Right lobe of liver (tissue), 6 donors: ENCODE results near the gene ZIC1. TPM values are rescaled to one million over a fixed set of nuclear protein-coding genes. Genes with fewer than 3 reads are reported as not detected.

Experiments used
- ATAC-seq, 4 donors: fragments of 200-7000 bp; cut with Tn5 transposase; one replicate each; pipeline ENCODE4 v1.9.1; 2020; ENCODE audit warnings: mild to moderate bottlenecking in 4 of 4, moderate library complexity in 4 of 4
- DNase-seq, 3 donors: peaks; one replicate each; pipeline ENCODE4 v3.0.0-alpha.2; 2020
- H3K27ac ChIP-seq, 3 donors: fragments of 200-600 bp; one replicate each; pipeline ENCODE4 v1.8.0; 2022
- H3K27me3 ChIP-seq, 2 donors: fragments of 200-600 bp; one replicate each; pipeline ENCODE4 v1.8.0; 2022
- H3K36me3 ChIP-seq, 4 donors: fragments of 200-600 bp; sonication (generic) in 1 of 4; one replicate each; pipeline versions ENCODE4 v1.5.1 to v1.8.0; 2017 to 2022; ENCODE audit warnings: control low read depth in 1 of 4
- H3K4me1 ChIP-seq, 4 donors: fragments of 200-600 bp; sonication (generic) in 1 of 4; one replicate each; pipeline versions ENCODE4 v1.5.1 to v1.8.0; 2017 to 2022; ENCODE audit warnings: control low read depth in 1 of 4
- H3K4me3 ChIP-seq, 3 donors: fragments of 200-600 bp; one replicate each; pipeline ENCODE4 v1.8.0; 2022
- H3K9me3 ChIP-seq, 4 donors: fragments of 200-600 bp; sonication (generic) in 1 of 4; one replicate each; pipeline versions ENCODE4 v1.5.1 to v1.8.0; 2017 to 2022; ENCODE audit warnings: control low read depth in 1 of 4
- CTCF ChIP-seq, 4 donors: fragments of 200-600 bp in 3 of 4; fragments of 450-650 bp in 1 of 4; IDR thresholded peaks; one replicate each; pipeline versions ENCODE4 v1.5.1 to v1.8.0; 2016 to 2022; ENCODE audit warnings: antibody characterized with exemption in 4 of 4, mild to moderate bottlenecking in 2 of 4
- POLR2A ChIP-seq: fragments of 450-650 bp; IDR thresholded peaks from one replicate; pipeline ENCODE4 v1.6.1; 2017; ENCODE audit warnings: antibody characterized with exemption, mild to moderate bottlenecking
- WGBS: methylation state at CpG from one replicate; pipeline ENCODE4 v1.1.6; 2018; ENCODE audit warnings: low coverage, low lambda C conversion rate; ENCODE audit not compliant: insufficient coverage; ENCODE audit errors: missing lambda C conversion rate; 5-methylcytosine and 5-hydroxymethylcytosine counted together
- intact Hi-C, 2 donors: fragments of 100-400 bp; cut with DNase I; formaldehyde crosslinking; loops; one replicate each; pipeline versions ENCODE4 v1.11.2 to v1.14.1; 2022
- total RNA-seq, 6 experiments: library from RNA; depleted of rRNA in 2 of 6; stranded (reverse); fragments of >200 nt in 2 of 6; fragmentation: NEBNext Ultra II Directional in 3 of 6; extraction: Animal tissue kit (Norgen Biotek cat#: 25700) in 3 of 6; gene quantifications; one replicate each; pipeline versions ENCODE4 v1.1.0 to v1.2.4, GENCODE V29; 2016 to 2023
- donor health status: DM: no; HTN: yes; CAD: no.
- donor health status: DM: no; HTN: no; CAD: no.
- donor health status: DM: no; HTN: no; CAD: no.
- donor health status: DM: no; HTN: yes; CAD: no.
- donor health status: DM: no; HTN: yes; CAD: no.

The ZIC1 gene
- total RNA-seq, 6 experiments from 2014 or later: 1.1 to 14.6 (median 9.6) TPM

GRCh38 chr3:147403511-147403910 lies 5.7 kb upstream of the ZIC1 start:
- 48% methylated on average over 5 of the region's 5 CpGs for WGBS
- H3K4me3 ChIP-seq: no peak overlapping the region
- no peaks in the 10 kb centered on the region for H3K9me3 ChIP-seq
- no peaks in the 10 kb centered on the region for H3K4me1 ChIP-seq
- H3K36me3 ChIP-seq: no peaks in the 10 kb centered on the region
- H3K27me3 ChIP-seq: peaks cover 4 to 7% of the 10 kb centered on the region in 2 donors
- DNase-seq: no peak
- intact Hi-C loops: no loop called here
- ATAC-seq: no peak
- no peak overlapping the region for H3K27ac ChIP-seq
- TF ChIP-seq CTCF (IDR thresholded peaks at IDR 0.05): no peak
- no peak for TF ChIP-seq POLR2A

- no peaks in the 10 kb centered on the region for H3K9me3 ChIP-seq
- 41% methylated on average over 7 of the region's 11 CpGs for WGBS
- intact Hi-C loops: no loop called here
- H3K27me3 ChIP-seq: peaks cover 7 to 10% of the 10 kb centered on the region in 2 donors
- no peak for TF ChIP-seq CTCF (IDR thresholded peaks at IDR 0.05)
- TF ChIP-seq POLR2A: no peak
- no peak overlapping the region for H3K4me3 ChIP-seq
- no peak overlapping the region for H3K27ac ChIP-seq
- no peak for DNase-seq
- no peaks in the 10 kb centered on the region for H3K36me3 ChIP-seq
- no peaks in the 10 kb centered on the region for H3K4me1 ChIP-seq
- peak in 3 of 4 donors; percentile 35 to 56 (median 43) for ATAC-seq
These were observed 5.0 kb upstream of the ZIC1 start for GRCh38 chr3:147404000-147404799.

- ATAC-seq (peak in 2 of 4 donors; percentile 16 to 38), DNase-seq (no peak)
- H3K36me3 ChIP-seq: no peaks in the 10 kb centered on the region
- 11% methylated on average over 6 of the region's 16 CpGs for WGBS
- intact Hi-C loops: no loop called here
- H3K27ac ChIP-seq: no peak overlapping the region
- no peak overlapping the region for H3K4me3 ChIP-seq
- no peaks in the 10 kb centered on the region for H3K4me1 ChIP-seq
- H3K27me3 ChIP-seq: peaks cover 7 to 14% of the 10 kb centered on the region in 2 donors
- TF ChIP-seq CTCF (IDR thresholded peaks at IDR 0.05) (no peak), POLR2A (no peak)
- H3K9me3 ChIP-seq: no peaks in the 10 kb centered on the region
These were observed 4.3 kb upstream of the ZIC1 start for GRCh38 chr3:147404800-147405230.

- intact Hi-C loops: no loop called here
- H3K27me3 ChIP-seq: peaks cover 7 to 14% of the 10 kb centered on the region in 2 donors
- no peaks in the 10 kb centered on the region for H3K9me3 ChIP-seq
- 23% methylated on average over 16 of the region's 27 CpGs for WGBS
- ATAC-seq (peak in 1 of 4 donors; percentile 23), DNase-seq (no peak)
- TF ChIP-seq POLR2A: no peak
- no peak for TF ChIP-seq CTCF (IDR thresholded peaks at IDR 0.05)
- H3K36me3 ChIP-seq: no peaks in the 10 kb centered on the region
- peaks cover 0 to 4% (median 0%) of the 10 kb centered on the region in 4 donors for H3K4me1 ChIP-seq
- no peak overlapping the region for H3K27ac ChIP-seq
- H3K4me3 ChIP-seq: no peak overlapping the region
These were observed 3.7 kb upstream of the ZIC1 start for GRCh38 chr3:147405231-147406027.
